ENCODE results near the gene COQ8A.

COQ8A gene

GRCh38 chr1:226980122-226980560 is 40.0 kb downstream of the COQ8A start:
- TF ChIP-seq PAX5 (IDR thresholded peaks at IDR 0.05; ENCODE audit: insufficient read depth, low read length, severe bottlenecking) (no peak), TAF1 (IDR thresholded peaks at IDR 0.05; ENCODE audit: low read depth, low read length) (no peak), POLR2AphosphoS5 (IDR thresholded peaks at IDR 0.05; ENCODE audit: low read depth, low read length) (no peak), POU2F2 (IDR thresholded peaks at IDR 0.05; ENCODE audit: low read depth, low read length) (no peak), POLR2A (IDR thresholded peaks at IDR 0.05; ENCODE audit: low read depth, low read length) (no peak), SPI1 (IDR thresholded peaks at IDR 0.05; ENCODE audit: low read depth, low read length) (no peak)
- FAIRE-seq: no peak
- DNase-seq (ENCODE audit: insufficient read length, low spot score): no peak

GRCh38 chr1:226980565-226981385 is 40.7 kb downstream of the COQ8A start:
- no peak for FAIRE-seq
- TF ChIP-seq POLR2AphosphoS5 (IDR thresholded peaks at IDR 0.05; ENCODE audit: low read depth, low read length): no peak
- DNase-seq (ENCODE audit: insufficient read length, low spot score): no peak

GRCh38 chr1:226981386-226981817 is 41.3 kb downstream of the COQ8A start:
- DNase-seq (ENCODE audit: insufficient read length, low spot score) (no peak), FAIRE-seq (no peak)
- TF ChIP-seq SPI1 (IDR thresholded peaks at IDR 0.05; ENCODE audit: low read depth, low read length): no peak
- no peak for TF ChIP-seq POLR2AphosphoS5 (IDR thresholded peaks at IDR 0.05; ENCODE audit: low read depth, low read length)
- TF ChIP-seq TAF1 (IDR thresholded peaks at IDR 0.05; ENCODE audit: low read depth, low read length): no peak
- no peak for TF ChIP-seq POU2F2 (IDR thresholded peaks at IDR 0.05; ENCODE audit: low read depth, low read length)
- no peak for TF ChIP-seq PAX5 (IDR thresholded peaks at IDR 0.05; ENCODE audit: insufficient read depth, low read length, severe bottlenecking)
- TF ChIP-seq POLR2A (IDR thresholded peaks at IDR 0.05; ENCODE audit: low read depth, low read length): no peak

GRCh38 chr1:226981838-226982237 is 41.7 kb downstream of the COQ8A start:
- no peak for TF ChIP-seq POU2F2 (IDR thresholded peaks at IDR 0.05; ENCODE audit: low read depth, low read length)
- TF ChIP-seq POLR2A (IDR thresholded peaks at IDR 0.05; ENCODE audit: low read depth, low read length): no peak
- no peak for TF ChIP-seq PAX5 (IDR thresholded peaks at IDR 0.05; ENCODE audit: insufficient read depth, low read length, severe bottlenecking)
- no peak for TF ChIP-seq POLR2AphosphoS5 (IDR thresholded peaks at IDR 0.05; ENCODE audit: low read depth, low read length)
- TF ChIP-seq TAF1 (IDR thresholded peaks at IDR 0.05; ENCODE audit: low read depth, low read length): no peak
- no peak for TF ChIP-seq SPI1 (IDR thresholded peaks at IDR 0.05; ENCODE audit: low read depth, low read length)
- DNase-seq (ENCODE audit: insufficient read length, low spot score) (no peak), FAIRE-seq (no peak)

GRCh38 chr1:226982451-226983177 is 42.5 kb downstream of the COQ8A start:
- DNase-seq (ENCODE audit: insufficient read length, low spot score): no peak
- TF ChIP-seq POLR2AphosphoS5 (IDR thresholded peaks at IDR 0.05; ENCODE audit: low read depth, low read length) (no peak), PAX5 (IDR thresholded peaks at IDR 0.05; ENCODE audit: insufficient read depth, low read length, severe bottlenecking) (no peak), TAF1 (IDR thresholded peaks at IDR 0.05; ENCODE audit: low read depth, low read length) (no peak), POU2F2 (IDR thresholded peaks at IDR 0.05; ENCODE audit: low read depth, low read length) (no peak), POLR2A (IDR thresholded peaks at IDR 0.05; ENCODE audit: low read depth, low read length) (no peak), SPI1 (IDR thresholded peaks at IDR 0.05; ENCODE audit: low read depth, low read length) (no peak)
- no peak for FAIRE-seq

- TF ChIP-seq POLR2A (IDR thresholded peaks at IDR 0.05; ENCODE audit: low read depth, low read length) (no peak), SPI1 (IDR thresholded peaks at IDR 0.05; ENCODE audit: low read depth, low read length) (no peak), TAF1 (IDR thresholded peaks at IDR 0.05; ENCODE audit: low read depth, low read length) (no peak), PAX5 (IDR thresholded peaks at IDR 0.05; ENCODE audit: insufficient read depth, low read length, severe bottlenecking) (no peak), POU2F2 (IDR thresholded peaks at IDR 0.05; ENCODE audit: low read depth, low read length) (no peak), POLR2AphosphoS5 (IDR thresholded peaks at IDR 0.05; ENCODE audit: low read depth, low read length) (no peak)
- FAIRE-seq (no peak), DNase-seq (ENCODE audit: insufficient read length, low spot score) (peak; percentile 18)
Measured at GRCh38 chr1:226983247-226983991, 43.3 kb downstream of the COQ8A start.

GRCh38 chr1:226983992-226984364 is 43.9 kb downstream of the COQ8A start:
- DNase-seq (ENCODE audit: insufficient read length, low spot score) (no peak), FAIRE-seq (no peak)
- TF ChIP-seq PAX5 (IDR thresholded peaks at IDR 0.05; ENCODE audit: insufficient read depth, low read length, severe bottlenecking) (no peak), SPI1 (IDR thresholded peaks at IDR 0.05; ENCODE audit: low read depth, low read length) (no peak), TAF1 (IDR thresholded peaks at IDR 0.05; ENCODE audit: low read depth, low read length) (no peak), POLR2A (IDR thresholded peaks at IDR 0.05; ENCODE audit: low read depth, low read length) (no peak), POU2F2 (IDR thresholded peaks at IDR 0.05; ENCODE audit: low read depth, low read length) (no peak), POLR2AphosphoS5 (IDR thresholded peaks at IDR 0.05; ENCODE audit: low read depth, low read length) (no peak)

- DNase-seq (ENCODE audit: insufficient read length, low spot score) (no peak), FAIRE-seq (no peak)
- TF ChIP-seq TAF1 (IDR thresholded peaks at IDR 0.05; ENCODE audit: low read depth, low read length) (no peak), PAX5 (IDR thresholded peaks at IDR 0.05; ENCODE audit: insufficient read depth, low read length, severe bottlenecking) (no peak), SPI1 (IDR thresholded peaks at IDR 0.05; ENCODE audit: low read depth, low read length) (no peak), POLR2A (IDR thresholded peaks at IDR 0.05; ENCODE audit: low read depth, low read length) (no peak), POLR2AphosphoS5 (IDR thresholded peaks at IDR 0.05; ENCODE audit: low read depth, low read length) (no peak), POU2F2 (IDR thresholded peaks at IDR 0.05; ENCODE audit: low read depth, low read length) (no peak)
Measured at GRCh38 chr1:226984521-226985238, 44.6 kb downstream of the COQ8A start.
